GM23248 (cell line): ENCODE results near the gene PHACTR3. TPM values are rescaled to one million over a fixed set of nuclear protein-coding genes. Genes with fewer than 3 reads are reported as not detected.

Source experiments
- DNase-seq: peaks from one replicate; pipeline ENCODE4 v3.0.0-alpha.2; 2015
- H2AFZ ChIP-seq: fragments of 200-600 bp; sonication (generic); 2 replicates; pipeline ENCODE4 v1.6.1; 2016; ENCODE audit warnings: antibody characterized with exemption
- H3F3A ChIP-seq: fragments of 200-600 bp; sonication (generic); 2 replicates; pipeline ENCODE4 v1.6.1; 2016; ENCODE audit warnings: mild to moderate bottlenecking, antibody characterized with exemption, mixed run types; ENCODE audit not compliant: insufficient read depth
- H3K27ac ChIP-seq: fragments of 200-600 bp; sonication (generic); 2 replicates; pipeline ENCODE4 v1.5.1; 2016; ENCODE audit warnings: mild to moderate bottlenecking
- H3K27me3 ChIP-seq: fragments of 200-600 bp; sonication (generic); replicated peaks from 2 replicates; pipeline ENCODE4 v1.6.1; 2016; ENCODE audit warnings: mild to moderate bottlenecking; ENCODE audit not compliant: insufficient read depth
- H3K36me3 ChIP-seq: fragments of 200-600 bp; sonication (generic); 2 replicates; pipeline ENCODE4 v1.6.1; 2016; ENCODE audit warnings: low read depth, mild to moderate bottlenecking
- H3K4me1 ChIP-seq: fragments of 200-600 bp; sonication (generic); 2 replicates; pipeline ENCODE4 v1.6.1; 2016; ENCODE audit warnings: mild to moderate bottlenecking; ENCODE audit not compliant: insufficient read depth
- H3K4me2 ChIP-seq: fragments of 200-600 bp; sonication (generic); one replicate; pipeline ENCODE4 v1.6.1; 2016; ENCODE audit warnings: mild to moderate bottlenecking; ENCODE audit not compliant: unreplicated experiment
- H3K4me3 ChIP-seq: fragments of 200-600 bp; sonication (generic); 2 replicates; pipeline ENCODE4 v1.5.1; 2016; ENCODE audit warnings: mild to moderate bottlenecking
- H3K79me2 ChIP-seq: fragments of 200-600 bp; sonication (generic); 2 replicates; pipeline ENCODE4 v1.6.1; 2016; ENCODE audit warnings: mild to moderate bottlenecking; ENCODE audit not compliant: insufficient read depth
- H3K9ac ChIP-seq: fragments of 200-600 bp; sonication (generic); 2 replicates; pipeline ENCODE4 v1.6.1; 2016; ENCODE audit warnings: mild to moderate bottlenecking
- H3K9me2 ChIP-seq: fragments of 200-600 bp; sonication (generic); 2 replicates; pipeline ENCODE4 v1.6.1; 2016; ENCODE audit warnings: mixed run types, mild to moderate bottlenecking, moderate library complexity; ENCODE audit not compliant: insufficient read depth
- H3K9me3 ChIP-seq: fragments of 200-600 bp; sonication (generic); one replicate; pipeline ENCODE4 v1.6.1; 2017; ENCODE audit warnings: low read depth
- H4K20me1 ChIP-seq: fragments of 200-600 bp; sonication (generic); 2 replicates; pipeline ENCODE4 v1.6.0; 2016; ENCODE audit not compliant: insufficient read depth
- EZH2 ChIP-seq: fragments of 200-600 bp; sonication (generic); IDR thresholded peaks from 2 replicates; pipeline ENCODE4 v1.6.1; 2018; ENCODE audit warnings: antibody characterized with exemption, mild to moderate bottlenecking; ENCODE audit not compliant: insufficient read depth, poor library complexity, severe bottlenecking
- EZH2phosphoT487 ChIP-seq: fragments of 200-600 bp; sonication (generic); IDR thresholded peaks from 2 replicates; pipeline ENCODE4 v1.6.1; 2018; ENCODE audit warnings: antibody characterized with exemption, moderate library complexity, mild to moderate bottlenecking, low read depth; ENCODE audit not compliant: insufficient read depth
- WGBS, 2 experiments: methylation state at CpG; one replicate each; pipeline ENCODE4 v1.1.6; 2015 to 2017; ENCODE audit warnings: low lambda C conversion rate in 2 of 2, low coverage in 1 of 2; ENCODE audit errors: missing lambda C conversion rate in 2 of 2; 5-methylcytosine and 5-hydroxymethylcytosine counted together
- in situ Hi-C: fragments of 300-500 bp; cut with MboI; formaldehyde crosslinking; loops from 2 replicates; pipeline ENCODE4 v1.15.0; 2020
- polyA plus RNA-seq: library from polyadenylated mRNA; unstranded; fragments of >200 nt; fragmentation: Nextera tagmentation; extraction: Ambion mirVana; gene quantifications from 2 replicates; pipeline ENCODE4 v1.2.1, GENCODE V29; 2016
- total RNA-seq: library from RNA; depleted of rRNA; stranded (reverse); fragments of >200 nt; shearing (Covaris generic); gene quantifications from 2 replicates; pipeline ENCODE4 v1.2.3, GENCODE V29; 2014

Gene PHACTR3
- total and polyA plus RNA-seq, 2 experiments from 2014 or later: not detected

- Histone ChIP-seq H3K4me1 (no peaks in the 10 kb centered on the region), H3K27me3 (no peaks in the 10 kb centered on the region; the same call in 1 of the 2 replicates), H3K9me2 (no peaks in the 10 kb centered on the region), H3F3A (no peaks in the 10 kb centered on the region), H3K79me2 (no peaks in the 10 kb centered on the region), H4K20me1 (no peaks in the 10 kb centered on the region), H3K9me3 (no peaks in the 10 kb centered on the region), H3K9ac (no peak overlapping the region), H2AFZ (no peak overlapping the region), H3K4me2 (no peak overlapping the region), H3K36me3 (no peaks in the 10 kb centered on the region), H3K27ac (no peak overlapping the region), H3K4me3 (no peak overlapping the region)
- no peak for TF ChIP-seq EZH2
- no peak for TF ChIP-seq EZH2phosphoT487
- in situ Hi-C loops: no loop called here
- DNase-seq: peak; percentile 14
- WGBS, 2 experiments: 44% methylated on average over 15 of the region's 15 CpGs
These were observed 206.3 kb downstream of the PHACTR3 start for GRCh38 chr20:59810449-59811187.

DNA sequence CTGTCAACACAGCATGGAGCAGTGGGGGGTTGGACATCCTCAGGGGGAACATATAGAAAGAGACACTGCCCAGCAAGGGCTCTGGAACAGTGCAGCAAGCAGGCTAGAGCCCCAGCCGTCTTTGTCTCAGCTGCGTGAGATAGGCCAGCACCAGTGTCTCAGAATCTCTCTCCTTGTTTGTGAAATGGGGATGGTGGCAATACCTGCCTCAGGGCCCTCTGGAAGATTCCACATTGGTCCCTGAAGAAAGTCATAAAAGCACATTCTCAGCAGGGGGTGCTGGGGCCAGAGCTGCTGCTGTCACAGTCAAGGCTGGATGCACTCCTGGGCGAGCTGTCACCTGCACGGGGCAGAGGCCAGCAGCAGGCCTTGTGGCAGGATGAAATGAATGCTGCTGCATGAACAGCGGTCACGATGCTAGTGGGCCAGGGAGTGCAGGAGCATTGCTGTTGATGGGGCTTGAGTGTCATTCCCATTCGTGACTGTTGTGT lies 207.4 kb downstream of the PHACTR3 start:
- DNase-seq: no peak
- 59 to 65% methylated on average over 6 to 7 of the region's 7 CpGs for WGBS, 2 experiments
- Histone ChIP-seq H3K4me2 (no peak overlapping the region), H3K36me3 (no peaks in the 10 kb centered on the region), H3K4me1 (no peaks in the 10 kb centered on the region), H3K9me3 (no peaks in the 10 kb centered on the region), H3K9ac (no peak overlapping the region), H4K20me1 (no peaks in the 10 kb centered on the region), H3K27me3 (no peaks in the 10 kb centered on the region; the same call in 1 of the 2 replicates), H3K79me2 (no peaks in the 10 kb centered on the region), H3K9me2 (no peaks in the 10 kb centered on the region), H3K27ac (no peak overlapping the region), H2AFZ (no peak overlapping the region), H3F3A (no peaks in the 10 kb centered on the region), H3K4me3 (no peak overlapping the region)
- TF ChIP-seq EZH2phosphoT487 (no peak), EZH2 (no peak)
- in situ Hi-C loops: no loop called here

GRCh38 chr20:59812286-59813125 lies 208.2 kb downstream of the PHACTR3 start:
- Histone ChIP-seq H3K27me3 (no peaks in the 10 kb centered on the region; the same call in 1 of the 2 replicates), H3K36me3 (no peaks in the 10 kb centered on the region), H3K9me3 (no peaks in the 10 kb centered on the region), H2AFZ (no peak overlapping the region), H3F3A (no peaks in the 10 kb centered on the region), H3K4me2 (no peak overlapping the region), H3K27ac (no peak overlapping the region), H3K79me2 (no peaks in the 10 kb centered on the region), H3K9ac (no peak overlapping the region), H3K4me1 (no peaks in the 10 kb centered on the region), H3K4me3 (no peak overlapping the region), H4K20me1 (no peaks in the 10 kb centered on the region), H3K9me2 (no peaks in the 10 kb centered on the region)
- in situ Hi-C loops: no loop called here
- DNase-seq: no peak
- WGBS, 2 experiments: 49 to 50% methylated on average over 23 of the region's 23 CpGs
- TF ChIP-seq EZH2: no peak
- no peak for TF ChIP-seq EZH2phosphoT487

- WGBS, 2 experiments: 58 to 62% methylated on average over 18 of the region's 18 CpGs
- no peaks in the 10 kb centered on the region for H3F3A ChIP-seq
- H3K27me3 ChIP-seq: no peaks in the 10 kb centered on the region; the same call in 1 of the 2 replicates
- H4K20me1 ChIP-seq: no peaks in the 10 kb centered on the region
- H3K9me3 ChIP-seq: no peaks in the 10 kb centered on the region
- no peak overlapping the region for H3K27ac ChIP-seq
- no peaks in the 10 kb centered on the region for H3K79me2 ChIP-seq
- H3K4me3 ChIP-seq: no peak overlapping the region
- H3K4me1 ChIP-seq: no peaks in the 10 kb centered on the region
- H3K9ac ChIP-seq: no peak overlapping the region
- no peak for DNase-seq
- no peaks in the 10 kb centered on the region for H3K36me3 ChIP-seq
- TF ChIP-seq EZH2: no peak
- TF ChIP-seq EZH2phosphoT487: no peak
- H3K9me2 ChIP-seq: no peaks in the 10 kb centered on the region
- no peak overlapping the region for H3K4me2 ChIP-seq
- H2AFZ ChIP-seq: no peak overlapping the region
- in situ Hi-C loops: no loop called here
These were observed 209.0 kb downstream of the PHACTR3 start for GRCh38 chr20:59813126-59813947.
